Ishikawa (cell line): ENCODE results near the gene ESCO1.

Source experiments
- CEBPB ChIP-seq: IDR thresholded peaks from 2 replicates; pipeline ENCODE4 v1.6.1; 2012
- CREB1 ChIP-seq: IDR thresholded peaks from 2 replicates; pipeline ENCODE4 v1.6.1; 2012; ENCODE audit warnings: low read depth
- EGR1 ChIP-seq: IDR thresholded peaks from 2 replicates; pipeline ENCODE4 v1.6.1; 2012
- EP300 ChIP-seq: IDR thresholded peaks from 2 replicates; pipeline ENCODE4 v1.6.1; 2012; ENCODE audit warnings: borderline replicate concordance
- FOXM1 ChIP-seq: IDR thresholded peaks from 2 replicates; pipeline ENCODE4 v1.6.1; 2012; ENCODE audit warnings: low read depth, borderline replicate concordance
- NFIC ChIP-seq: IDR thresholded peaks from 2 replicates; pipeline ENCODE4 v1.6.1; 2012
- RAD21 ChIP-seq: IDR thresholded peaks from 2 replicates; pipeline ENCODE4 v1.6.1; 2012; ENCODE audit warnings: low read depth
- REST ChIP-seq: IDR thresholded peaks from 2 replicates; pipeline ENCODE4 v1.6.1; 2012; ENCODE audit warnings: low read depth, mild to moderate bottlenecking
- TAF1 ChIP-seq: IDR thresholded peaks from 2 replicates; pipeline ENCODE4 v1.6.1; 2012; ENCODE audit warnings: low read depth, mild to moderate bottlenecking
- TCF12 ChIP-seq: IDR thresholded peaks from 2 replicates; pipeline ENCODE4 v1.6.1; 2012; ENCODE audit warnings: low read depth
- TEAD4 ChIP-seq: IDR thresholded peaks from 2 replicates; pipeline ENCODE4 v1.6.1; 2012
- YY1 ChIP-seq: IDR thresholded peaks from 2 replicates; pipeline ENCODE4 v1.6.1; 2012; ENCODE audit warnings: low read depth
- ZBTB7A ChIP-seq: IDR thresholded peaks from 2 replicates; pipeline ENCODE4 v1.6.1; 2012; ENCODE audit warnings: low read depth
- TF ChIP-seq, protein P1 (sequence below): IDR thresholded peaks from 2 replicates; pipeline ENCODE4 v1.6.1; 2012

GRCh38 chr18:21538230-21538629, 62.3 kb downstream of the ESCO1 start:
- no peak for TF ChIP-seq TAF1
- no peak for TF ChIP-seq RAD21
- TF ChIP-seq, protein P1, sequence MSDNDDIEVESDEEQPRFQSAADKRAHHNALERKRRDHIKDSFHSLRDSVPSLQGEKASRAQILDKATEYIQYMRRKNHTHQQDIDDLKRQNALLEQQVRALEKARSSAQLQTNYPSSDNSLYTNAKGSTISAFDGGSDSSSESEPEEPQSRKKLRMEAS: no peak
- TF ChIP-seq EGR1: no peak
- no peak for TF ChIP-seq EP300
- TF ChIP-seq YY1: no peak
- TF ChIP-seq REST: no peak
- TF ChIP-seq NFIC: no peak
- TF ChIP-seq FOXM1: no peak
- no peak for TF ChIP-seq TEAD4
- TF ChIP-seq ZBTB7A: no peak
- no peak for TF ChIP-seq TCF12
- TF ChIP-seq CREB1: no peak
- TF ChIP-seq CEBPB: no peak
